ENCODE measurements around the gene SEMA4B.
"Not testable (repeated sequence)": the region's sequence is repeated elsewhere in the genome, so short reads cannot be mapped to it uniquely, and the experiment has no call there.

Gene SEMA4B

DNA sequence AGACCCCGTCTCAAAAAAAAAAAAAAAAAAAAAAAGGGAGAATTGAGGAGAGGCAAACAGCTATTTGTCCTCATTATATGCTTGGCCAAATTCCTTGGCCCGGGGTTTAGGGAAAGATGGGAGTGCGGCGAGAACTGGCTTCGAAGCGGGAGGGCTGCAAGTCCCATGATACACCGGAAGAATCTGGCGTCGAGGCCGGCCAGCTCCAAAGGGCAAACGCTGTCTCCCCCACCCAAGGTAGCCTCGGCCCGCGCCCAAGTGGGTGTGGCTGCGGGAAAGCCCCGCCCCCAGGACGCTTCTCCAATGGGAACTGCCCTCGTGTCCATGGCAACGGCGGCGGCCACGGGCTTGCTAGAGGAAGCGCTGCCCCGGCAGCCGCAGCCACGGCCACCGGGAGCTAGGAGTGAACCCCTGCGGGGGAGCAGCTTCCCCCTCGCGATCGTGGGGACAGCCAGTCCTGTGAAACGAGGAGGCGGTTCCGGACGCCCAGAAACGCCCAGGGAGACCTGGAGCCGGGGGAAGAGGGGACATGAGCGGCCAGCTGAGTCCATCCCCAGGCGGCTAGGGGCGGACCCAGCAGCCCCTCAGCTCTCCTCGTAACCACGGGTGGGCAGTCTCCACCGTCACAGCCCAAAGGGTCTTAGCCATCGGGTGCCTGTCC, 48.2 kb downstream of the SEMA4B start, which contains the start of gene TTLL13:
TSS of gene TTLL13 (plus strand) at position 354 of the 661 bp plus-strand sequence. CDS start 1,075 bp downstream, outside the sequence.
- Histone ChIP-seq H3K4me1 (ENCODE audit: insufficient read depth, low read length) (peaks cover 2% of the 10 kb centered on the region), H3K9me3 (ENCODE audit: low read length) (no peaks in the 10 kb centered on the region), H3K4me3 (ENCODE audit: low read length) (peak within 1 kb of the TSS; percentile 81), H2AFZ (ENCODE audit: low read depth, low read length) (peak within 1 kb of the TSS; percentile 89), H3K27me3 (ENCODE audit: insufficient read depth, low read length) (no peaks in the 10 kb centered on the region), H3K36me3 (ENCODE audit: insufficient read depth, low read length) (no peaks in the 10 kb centered on the region)

DNA sequence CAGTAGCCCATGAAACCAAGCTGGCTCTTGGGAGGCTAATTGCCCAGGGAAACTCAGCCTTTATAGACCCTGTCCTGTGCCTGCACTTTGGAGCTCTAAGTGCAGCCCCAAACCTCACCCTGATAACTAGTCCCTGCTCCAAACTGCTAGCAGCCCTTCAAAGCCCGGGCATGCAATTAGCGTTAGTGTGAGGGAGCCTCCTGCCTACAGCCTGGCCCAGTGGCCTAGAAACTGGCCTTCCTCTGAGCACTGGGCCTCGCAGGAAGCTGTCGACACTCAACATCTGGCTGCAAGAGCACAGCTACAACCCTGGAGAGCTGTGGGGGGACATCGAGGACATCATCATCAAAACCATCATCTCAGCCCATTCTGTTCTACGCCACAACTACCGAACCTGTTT, 56.6 kb downstream of the SEMA4B start:
- Histone ChIP-seq H2AFZ (ENCODE audit: low read depth, low read length) (no peak overlapping the region), H3K36me3 (ENCODE audit: insufficient read depth, low read length) (no peaks in the 10 kb centered on the region), H3K9me3 (ENCODE audit: low read length) (no peaks in the 10 kb centered on the region), H3K4me3 (ENCODE audit: low read length) (no peak overlapping the region), H3K4me1 (ENCODE audit: insufficient read depth, low read length) (no peaks in the 10 kb centered on the region), H3K27me3 (ENCODE audit: insufficient read depth, low read length) (no peaks in the 10 kb centered on the region)

DNA sequence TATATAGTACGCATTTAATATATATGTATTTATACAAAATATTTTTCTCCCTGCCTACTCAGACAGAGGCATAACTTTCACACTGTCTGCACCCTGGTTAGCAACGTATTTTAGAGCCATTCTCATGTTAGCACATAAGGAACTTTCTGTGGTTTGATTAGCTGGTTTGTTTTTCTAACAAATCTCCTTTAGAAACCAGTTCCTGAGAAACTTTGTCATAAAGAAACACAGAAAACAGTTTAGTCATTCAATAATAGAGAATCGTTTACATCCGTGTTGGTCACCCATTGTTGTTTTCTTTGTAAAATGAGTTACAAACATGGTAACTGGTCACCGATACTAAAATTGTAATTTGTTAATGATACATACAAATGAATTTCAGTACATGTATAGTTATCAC, 58.4 kb downstream of the SEMA4B start:
- no peak overlapping the region for H2AFZ ChIP-seq (ENCODE audit: low read depth, low read length)
- no peaks in the 10 kb centered on the region for H3K9me3 ChIP-seq (ENCODE audit: low read length)
- H3K36me3 ChIP-seq (ENCODE audit: insufficient read depth, low read length), result no peaks in the 10 kb centered on the region
- H3K4me1 ChIP-seq (ENCODE audit: insufficient read depth, low read length), result peaks cover 4% of the 10 kb centered on the region
- no peak overlapping the region for H3K4me3 ChIP-seq (ENCODE audit: low read length)
- H3K27me3 ChIP-seq (ENCODE audit: insufficient read depth, low read length), result no peaks in the 10 kb centered on the region

DNA sequence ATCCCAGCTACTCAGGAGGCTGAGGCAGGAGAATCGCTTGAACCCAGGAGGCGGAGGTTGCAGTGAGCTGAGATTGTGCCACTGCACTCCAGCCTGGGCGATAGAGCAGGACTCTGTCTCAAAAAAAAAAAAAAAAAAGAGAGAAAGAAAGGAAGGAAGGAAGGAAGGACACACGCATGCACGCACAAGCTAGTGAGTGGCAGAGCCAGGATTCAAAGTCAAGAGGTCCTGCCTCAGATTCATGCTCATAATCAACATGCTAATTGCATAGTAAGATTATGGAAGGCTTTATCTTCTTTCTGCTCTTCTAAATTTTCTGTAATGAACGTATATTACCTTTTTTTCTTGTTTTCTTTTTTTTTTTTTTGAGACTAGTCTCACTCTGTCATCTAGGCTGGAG, 59.6 kb downstream of the SEMA4B start:
- H3K27me3 ChIP-seq (ENCODE audit: insufficient read depth, low read length); H2AFZ ChIP-seq (ENCODE audit: low read depth, low read length); H3K4me1 ChIP-seq (ENCODE audit: insufficient read depth, low read length); H3K4me3 ChIP-seq (ENCODE audit: low read length); H3K36me3 ChIP-seq (ENCODE audit: insufficient read depth, low read length); H3K9me3 ChIP-seq (ENCODE audit: low read length): not testable (repeated sequence)

DNA sequence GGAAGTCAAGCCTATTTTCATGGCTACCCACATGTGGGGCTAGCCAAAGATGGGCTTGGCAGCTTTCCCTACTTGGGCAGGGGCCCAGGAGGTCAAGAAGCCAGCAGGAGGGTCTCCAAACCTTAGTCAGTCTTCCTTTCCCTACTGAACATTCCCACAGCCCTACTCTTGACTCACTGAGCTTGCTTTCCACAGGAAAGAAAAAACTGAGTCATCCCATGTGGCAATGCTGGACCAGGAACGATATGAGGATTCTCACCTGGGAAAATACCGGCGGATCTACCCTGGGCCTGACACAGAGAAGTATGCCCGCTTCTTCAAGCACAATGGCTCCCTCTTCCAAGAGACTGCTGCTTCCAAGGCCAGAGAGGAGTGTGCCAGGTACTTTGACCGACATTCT, 60.7 kb downstream of the SEMA4B start:
- Histone ChIP-seq H3K9me3 (ENCODE audit: low read length) (no peaks in the 10 kb centered on the region), H3K4me1 (ENCODE audit: insufficient read depth, low read length) (peaks cover 13% of the 10 kb centered on the region), H3K27me3 (ENCODE audit: insufficient read depth, low read length) (no peaks in the 10 kb centered on the region), H3K4me3 (ENCODE audit: low read length) (no peak overlapping the region), H3K36me3 (ENCODE audit: insufficient read depth, low read length) (peaks cover 2% of the 10 kb centered on the region), H2AFZ (ENCODE audit: low read depth, low read length) (no peak overlapping the region)

DNA sequence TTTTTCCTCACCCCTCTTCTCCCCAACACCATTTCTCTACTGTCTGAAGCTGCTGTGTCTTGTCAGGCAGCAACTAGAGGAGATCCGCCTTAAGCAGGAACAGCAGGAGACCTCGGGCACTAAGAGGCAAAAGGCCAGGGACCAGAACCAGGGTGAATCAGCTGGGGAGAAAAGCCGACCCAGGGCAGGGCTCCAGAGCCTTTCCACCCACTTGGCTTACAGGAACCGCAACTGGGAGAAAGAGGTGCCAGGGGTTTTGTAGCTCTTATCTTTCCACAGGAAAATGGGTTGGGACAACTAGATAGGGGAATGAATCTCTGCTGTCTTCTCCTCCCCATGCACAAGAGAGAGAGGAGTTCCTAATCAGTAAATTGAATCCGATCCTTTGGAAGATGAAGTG, 61.3 kb downstream of the SEMA4B start:
- Histone ChIP-seq H3K4me3 (ENCODE audit: low read length) (no peak overlapping the region), H3K9me3 (ENCODE audit: low read length) (no peaks in the 10 kb centered on the region), H3K36me3 (ENCODE audit: insufficient read depth, low read length) (peaks cover 8% of the 10 kb centered on the region), H2AFZ (ENCODE audit: low read depth, low read length) (no peak overlapping the region), H3K4me1 (ENCODE audit: insufficient read depth, low read length) (peaks cover 19% of the 10 kb centered on the region), H3K27me3 (ENCODE audit: insufficient read depth, low read length) (no peaks in the 10 kb centered on the region)

DNA sequence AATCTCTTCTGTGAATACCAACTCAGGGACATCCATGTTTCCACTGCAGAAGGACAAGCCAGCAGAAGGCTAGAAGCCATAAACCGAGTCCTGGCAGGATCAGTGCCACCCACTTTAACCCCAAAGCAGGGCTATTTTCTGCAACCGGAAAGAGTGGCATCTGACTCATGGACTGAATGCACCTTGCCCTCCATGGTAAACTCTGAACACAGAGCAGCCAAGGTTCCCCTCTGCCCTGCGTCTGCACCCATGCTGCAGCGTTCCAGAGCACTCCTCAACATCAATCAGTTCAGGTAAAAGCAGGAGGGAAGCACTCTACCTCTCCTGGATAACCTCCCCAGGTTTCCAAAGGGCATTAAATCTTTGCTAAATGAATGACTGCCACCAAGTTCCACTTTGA, 63.5 kb downstream of the SEMA4B start:
- Histone ChIP-seq H3K27me3 (ENCODE audit: insufficient read depth, low read length) (no peaks in the 10 kb centered on the region), H2AFZ (ENCODE audit: low read depth, low read length) (peak overlapping the region; percentile 82), H3K4me1 (ENCODE audit: insufficient read depth, low read length) (peaks cover 29% of the 10 kb centered on the region), H3K36me3 (ENCODE audit: insufficient read depth, low read length) (peaks cover 18% of the 10 kb centered on the region), H3K4me3 (ENCODE audit: low read length) (peak overlapping the region; percentile 83), H3K9me3 (ENCODE audit: low read length) (no peaks in the 10 kb centered on the region)

DNA sequence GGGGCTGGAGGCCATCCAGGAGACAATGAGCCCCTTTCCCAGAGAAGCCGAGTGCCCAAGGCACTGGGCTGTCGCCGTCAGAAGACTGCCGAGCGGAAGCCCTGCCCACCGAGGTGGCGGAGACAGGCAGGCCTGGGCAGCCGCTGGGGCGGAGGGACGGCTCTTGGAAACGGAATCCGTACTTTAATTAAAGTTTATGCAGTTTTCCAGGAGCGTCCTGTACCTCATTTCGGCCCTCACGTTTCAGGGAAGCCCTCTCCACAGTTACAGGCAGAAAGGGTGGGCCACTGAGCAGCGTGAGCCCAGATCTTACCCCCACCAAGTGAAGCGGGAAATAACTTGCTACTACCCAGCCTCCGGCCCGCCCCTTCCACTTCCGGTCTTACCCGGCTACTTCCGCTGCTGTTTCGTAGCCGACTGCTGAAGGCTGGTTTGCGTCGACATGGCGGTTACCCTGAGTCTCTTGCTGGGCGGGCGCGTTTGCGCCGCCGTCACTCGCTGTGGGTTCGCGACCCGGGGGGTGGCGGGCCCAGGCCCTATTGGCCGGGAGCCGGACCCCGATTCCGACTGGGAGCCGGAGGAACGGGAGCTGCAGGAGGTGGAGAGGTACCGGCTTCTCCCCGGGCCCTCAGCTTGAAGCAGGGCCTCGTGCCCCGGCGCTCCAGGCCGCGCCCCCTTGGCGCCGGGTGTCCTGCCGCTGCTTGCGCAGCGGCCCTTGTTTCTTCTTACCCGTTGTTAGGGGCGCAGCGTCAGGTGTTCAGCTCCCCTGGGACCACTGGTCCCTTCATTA, 64.3 kb downstream of the SEMA4B start, which contains the start of gene NGRN:
TSS of gene NGRN (plus strand) at position 402 of the 790 bp plus-strand sequence. CDS start at position 443, 41 bp downstream.
- H3K4me1 ChIP-seq (ENCODE audit: insufficient read depth, low read length), result peaks cover 29% of the 10 kb centered on the region

DNA sequence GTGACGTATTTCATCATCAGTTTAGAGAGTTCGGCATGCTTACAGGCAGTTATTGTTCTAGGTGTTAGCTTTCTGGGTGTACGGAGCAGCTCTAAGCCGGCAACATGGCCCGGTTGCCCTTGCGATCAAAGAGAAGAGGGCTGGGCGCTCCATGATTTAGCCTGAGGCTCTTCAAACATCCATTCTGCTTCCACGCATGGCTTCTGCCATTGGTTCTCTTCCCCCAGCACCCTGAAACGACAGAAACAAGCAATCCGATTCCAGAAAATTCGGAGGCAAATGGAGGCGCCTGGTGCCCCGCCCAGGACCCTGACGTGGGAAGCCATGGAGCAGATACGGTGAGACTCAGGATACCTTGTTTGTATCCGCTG, 64.9 kb downstream of the SEMA4B start:
- H3K36me3 ChIP-seq (ENCODE audit: insufficient read depth, low read length), result peaks cover 31% of the 10 kb centered on the region
- H3K4me1 ChIP-seq (ENCODE audit: insufficient read depth, low read length), result peaks cover 29% of the 10 kb centered on the region

More for the DNA sequence above, 64.3 kb downstream of the SEMA4B start, which contains the start of gene NGRN:
- Histone ChIP-seq H2AFZ (ENCODE audit: low read depth, low read length) (peak within 1 kb of the TSS; percentile 82), H3K4me3 (ENCODE audit: low read length) (peak within 1 kb of the TSS; percentile 83), H3K9me3 (ENCODE audit: low read length) (no peaks in the 10 kb centered on the region), H3K27me3 (ENCODE audit: insufficient read depth, low read length) (no peaks in the 10 kb centered on the region), H3K36me3 (ENCODE audit: insufficient read depth, low read length) (peaks cover 26% of the 10 kb centered on the region)

DNA sequence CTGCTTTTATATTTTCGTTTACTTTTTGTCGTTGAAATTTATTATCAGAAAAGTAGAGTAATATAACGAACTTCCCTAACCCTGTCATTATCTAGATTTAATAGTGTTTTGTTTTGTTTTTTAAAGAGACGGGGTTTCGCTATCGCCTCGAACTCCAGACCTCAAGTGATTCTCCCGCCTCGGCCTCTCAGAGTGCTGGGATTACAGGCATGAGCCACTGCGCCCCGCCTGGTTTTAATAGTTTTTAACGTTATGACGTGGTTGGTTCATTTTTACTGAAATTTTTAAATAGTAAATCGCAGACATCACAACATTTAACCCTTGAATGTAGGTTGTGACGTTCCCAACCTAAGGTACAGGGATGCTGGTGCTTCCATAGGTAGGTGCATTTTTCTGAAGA, 65.4 kb downstream of the SEMA4B start:
- Histone ChIP-seq H3K9me3 (ENCODE audit: low read length) (no peaks in the 10 kb centered on the region), H3K4me3 (ENCODE audit: low read length) (peak overlapping the region; percentile 83), H2AFZ (ENCODE audit: low read depth, low read length) (no peak overlapping the region), H3K4me1 (ENCODE audit: insufficient read depth, low read length) (peaks cover 29% of the 10 kb centered on the region), H3K36me3 (ENCODE audit: insufficient read depth, low read length) (peaks cover 36% of the 10 kb centered on the region), H3K27me3 (ENCODE audit: insufficient read depth, low read length) (no peaks in the 10 kb centered on the region)

More for the DNA sequence above, 64.9 kb downstream of the SEMA4B start:
- no peaks in the 10 kb centered on the region for H3K9me3 ChIP-seq (ENCODE audit: low read length)
- H3K27me3 ChIP-seq (ENCODE audit: insufficient read depth, low read length), result no peaks in the 10 kb centered on the region
- H2AFZ ChIP-seq (ENCODE audit: low read depth, low read length), result peak overlapping the region; percentile 82
- H3K4me3 ChIP-seq (ENCODE audit: low read length), result peak overlapping the region; percentile 83

DNA sequence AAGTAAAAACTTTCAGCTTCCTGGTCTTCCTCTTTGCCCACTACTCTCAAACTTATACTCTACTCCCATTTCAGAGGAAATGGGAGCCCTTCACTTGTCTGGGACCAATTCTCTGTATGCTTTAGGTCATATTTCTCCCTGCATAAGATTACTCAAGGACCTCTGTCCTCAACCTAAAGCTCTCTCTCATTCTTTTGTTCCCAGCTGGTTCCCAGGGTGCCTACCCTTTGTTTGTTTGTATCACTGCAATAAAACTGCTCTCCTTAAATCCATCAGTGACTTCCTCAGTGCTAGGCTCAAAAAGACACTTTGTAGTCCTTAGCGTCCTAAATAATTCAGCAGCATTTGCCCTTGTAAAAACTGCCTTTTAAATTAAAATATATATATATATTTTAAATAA, 67.3 kb downstream of the SEMA4B start:
- H3K4me1 ChIP-seq (ENCODE audit: insufficient read depth, low read length), result peaks cover 29% of the 10 kb centered on the region
- H3K4me3 ChIP-seq (ENCODE audit: low read length), result no peak overlapping the region
- H3K9me3 ChIP-seq (ENCODE audit: low read length), result no peaks in the 10 kb centered on the region
- H3K36me3 ChIP-seq (ENCODE audit: insufficient read depth, low read length), result peaks cover 54% of the 10 kb centered on the region
- H2AFZ ChIP-seq (ENCODE audit: low read depth, low read length), result no peak overlapping the region
- no peaks in the 10 kb centered on the region for H3K27me3 ChIP-seq (ENCODE audit: insufficient read depth, low read length)

DNA sequence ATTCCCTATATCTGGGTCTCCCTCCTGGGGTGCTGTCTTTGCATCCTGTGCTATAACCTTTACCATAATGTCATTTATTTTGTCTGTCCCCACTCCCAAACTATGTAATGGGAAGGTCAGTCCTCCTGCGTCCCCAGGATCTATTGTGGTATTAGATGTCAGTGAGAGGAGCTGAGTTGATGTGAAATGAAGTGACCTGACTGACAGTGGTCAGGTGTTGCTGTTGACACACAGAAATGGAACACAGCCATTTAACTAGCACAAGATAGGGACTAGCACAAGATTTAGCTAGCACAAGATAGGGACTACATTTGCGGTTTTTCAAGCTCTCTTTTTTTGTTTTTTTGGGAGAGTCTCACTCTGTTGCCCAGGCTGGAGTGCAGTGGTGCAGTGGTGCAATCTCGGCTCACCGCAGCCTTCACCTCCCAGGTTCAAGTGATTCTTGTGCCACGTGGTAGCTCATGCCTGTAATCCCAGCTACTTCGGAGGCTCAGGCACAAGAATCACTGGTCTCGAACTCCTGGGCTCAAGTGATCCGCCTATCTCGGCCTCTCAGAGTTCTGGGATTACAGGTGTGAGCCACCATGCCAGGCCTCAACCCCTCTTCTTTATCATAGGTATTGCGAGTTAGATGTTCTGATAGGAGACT, 69.5 kb downstream of the SEMA4B start:
- H3K4me3 ChIP-seq (ENCODE audit: low read length), result no peak overlapping the region
- no peaks in the 10 kb centered on the region for H3K9me3 ChIP-seq (ENCODE audit: low read length)
- H2AFZ ChIP-seq (ENCODE audit: low read depth, low read length), result no peak overlapping the region
- H3K36me3 ChIP-seq (ENCODE audit: insufficient read depth, low read length), result peaks cover 61% of the 10 kb centered on the region
- H3K27me3 ChIP-seq (ENCODE audit: insufficient read depth, low read length), result no peaks in the 10 kb centered on the region
- H3K4me1 ChIP-seq (ENCODE audit: insufficient read depth, low read length), result peaks cover 20% of the 10 kb centered on the region
